ENCODE data around the gene YIPF2. TPM values are rescaled to one million over a fixed set of nuclear protein-coding genes. Genes with fewer than 3 reads are reported as not detected.

Gene YIPF2
- total RNA-seq, 1 donor from 2014 or later, result 69.5 TPM

GRCh38 chr19:10976131-10976892 lies 47.9 kb upstream of the YIPF2 start:
- peaks cover 87% of the 10 kb centered on the region for H4K20me1 ChIP-seq (ENCODE audit: insufficient read depth, low read length)
- no peaks in the 10 kb centered on the region for H3K36me3 ChIP-seq (ENCODE audit: insufficient read depth, low read length)
- peak overlapping the region; percentile 28 for H3K4me2 ChIP-seq (ENCODE audit: low read length)
- Mint-ChIP-seq H3K36me3 (ENCODE audit: low read depth, unreplicated experiment) (peaks cover 3% of the 10 kb centered on the region), H3K9me3 (ENCODE audit: unreplicated experiment) (no peaks in the 10 kb centered on the region), H3K4me3 (ENCODE audit: unreplicated experiment) (no peak overlapping the region), H3K27me3 (ENCODE audit: low read depth, unreplicated experiment) (no peaks in the 10 kb centered on the region), H3K4me1 (ENCODE audit: low read depth, unreplicated experiment) (peaks cover 6% of the 10 kb centered on the region), H3K27ac (ENCODE audit: unreplicated experiment) (no peak overlapping the region)
- H3K4me3 ChIP-seq (ENCODE audit: insufficient read depth, low read depth, low read length), result no peak overlapping the region
- no peak overlapping the region for H3K27ac ChIP-seq (ENCODE audit: low read depth, low read length)
- peaks cover 96% of the 10 kb centered on the region for H3K79me2 ChIP-seq (ENCODE audit: insufficient read depth, low read length)
- DNase-seq (ENCODE audit: low read depth) (no peak), FAIRE-seq (no peak)
- H3K27me3 ChIP-seq (ENCODE audit: insufficient read depth, low read length), result no peaks in the 10 kb centered on the region
- no peaks in the 10 kb centered on the region for H3K9me3 ChIP-seq (ENCODE audit: insufficient read depth, low read depth, low read length)
- H3K9ac ChIP-seq (ENCODE audit: low read length), result no peak overlapping the region
- no peak overlapping the region for H2AFZ ChIP-seq (ENCODE audit: low read depth, low read length)
- TF ChIP-seq EZH2 (IDR thresholded peaks at IDR 0.05; ENCODE audit: insufficient read depth, low read length) (no peak), CTCF (IDR thresholded peaks at IDR 0.05; ENCODE audit: insufficient read depth, low read depth, low read length) (no peak)
- H3K4me1 ChIP-seq (ENCODE audit: insufficient read depth, low read length), result peaks cover 7% of the 10 kb centered on the region

GRCh38 chr19:10975374-10976130 lies 47.1 kb upstream of the YIPF2 start:
- H3K27ac ChIP-seq (ENCODE audit: low read depth, low read length), result no peak overlapping the region
- Mint-ChIP-seq H3K4me1 (ENCODE audit: low read depth, unreplicated experiment) (peaks cover 6% of the 10 kb centered on the region), H3K4me3 (ENCODE audit: unreplicated experiment) (no peak overlapping the region), H3K36me3 (ENCODE audit: low read depth, unreplicated experiment) (peaks cover 4% of the 10 kb centered on the region), H3K9me3 (ENCODE audit: unreplicated experiment) (no peaks in the 10 kb centered on the region), H3K27me3 (ENCODE audit: low read depth, unreplicated experiment) (no peaks in the 10 kb centered on the region), H3K27ac (ENCODE audit: unreplicated experiment) (peak overlapping the region; percentile 18)
- peak overlapping the region; percentile 28 for H3K4me2 ChIP-seq (ENCODE audit: low read length)
- H3K4me1 ChIP-seq (ENCODE audit: insufficient read depth, low read length), result peaks cover 7% of the 10 kb centered on the region
- H3K36me3 ChIP-seq (ENCODE audit: insufficient read depth, low read length), result no peaks in the 10 kb centered on the region
- peaks cover 96% of the 10 kb centered on the region for H3K79me2 ChIP-seq (ENCODE audit: insufficient read depth, low read length)
- no peak overlapping the region for H2AFZ ChIP-seq (ENCODE audit: low read depth, low read length)
- FAIRE-seq (no peak), DNase-seq (ENCODE audit: low read depth) (peak; percentile 39)
- H3K4me3 ChIP-seq (ENCODE audit: insufficient read depth, low read depth, low read length), result no peak overlapping the region
- no peak overlapping the region for H3K9ac ChIP-seq (ENCODE audit: low read length)
- H3K27me3 ChIP-seq (ENCODE audit: insufficient read depth, low read length), result no peaks in the 10 kb centered on the region
- H4K20me1 ChIP-seq (ENCODE audit: insufficient read depth, low read length), result peaks cover 86% of the 10 kb centered on the region
- H3K9me3 ChIP-seq (ENCODE audit: insufficient read depth, low read depth, low read length), result no peaks in the 10 kb centered on the region
- no peak for TF ChIP-seq CTCF (IDR thresholded peaks at IDR 0.05; ENCODE audit: insufficient read depth, low read depth, low read length)
- TF ChIP-seq EZH2 (IDR thresholded peaks at IDR 0.05; ENCODE audit: insufficient read depth, low read length), result no peak

Measured in astrocyte (in vitro differentiated cells and primary cell).